Calu3 (cell line): ENCODE data around the gene ADGRL3. TPM values are rescaled to one million over a fixed set of nuclear protein-coding genes. Genes with fewer than 3 reads are reported as not detected.

Experiments
- BruUV-seq: library from RNA; stranded (reverse); fragments of 400-500 nt; replicated peaks from 2 replicates; lab custom pipeline; 2021; lab: Mats Ljungman, UMichigan
- CTCF ChIA-PET: fragments of 300-600 bp; sonication (Branson Sonifier 250); formaldehyde crosslinking; loops from one replicate; lab custom pipeline; 2022; ENCODE audit warnings: antibody characterized with exemption; lab: Charles Lee
- DNase-seq: peaks from one replicate; pipeline ENCODE4 v3.0.0; 2022
- H3K27ac Mint-ChIP-seq: one replicate; pipeline ENCODE4 v1.8.0; 2022; ENCODE audit warnings: mixed read lengths; ENCODE audit not compliant: unreplicated experiment
- H3K27me3 Mint-ChIP-seq: one replicate; pipeline ENCODE4 v1.8.0; 2022; ENCODE audit warnings: mixed read lengths; ENCODE audit not compliant: unreplicated experiment
- H3K36me3 Mint-ChIP-seq: one replicate; pipeline ENCODE4 v1.8.0; 2022; ENCODE audit warnings: mild to moderate bottlenecking, moderate library complexity, mixed read lengths; ENCODE audit not compliant: insufficient read depth, unreplicated experiment
- H3K4me1 Mint-ChIP-seq: one replicate; pipeline ENCODE4 v1.8.0; 2022; ENCODE audit warnings: mild to moderate bottlenecking, low read depth, mixed read lengths; ENCODE audit not compliant: unreplicated experiment
- H3K4me3 Mint-ChIP-seq: one replicate; pipeline ENCODE4 v1.8.0; 2022; ENCODE audit warnings: mild to moderate bottlenecking, low read depth, moderate library complexity, mixed read lengths; ENCODE audit not compliant: unreplicated experiment
- H3K9me3 Mint-ChIP-seq: one replicate; pipeline ENCODE4 v1.8.0; 2022; ENCODE audit warnings: low read depth, mixed read lengths; ENCODE audit not compliant: unreplicated experiment
- intact Hi-C: fragments of 100-400 bp; cut with micrococcal nuclease; formaldehyde crosslinking; loops from one replicate; pipeline ENCODE4 v1.10.0; 2022; ENCODE audit not compliant: unreplicated experiment
- total RNA-seq: library from RNA; stranded (reverse); gene quantifications from 2 replicates; pipeline ENCODE4 v1.2.3, GENCODE V29; 2022
- TF ChIP-seq, protein P1 (sequence below): fragments of 200-600 bp; IDR thresholded peaks from one replicate; pipeline ENCODE4 v1.8.0; 2022; ENCODE audit warnings: antibody characterized with exemption; ENCODE audit not compliant: unreplicated experiment

The ADGRL3 gene
- total RNA-seq, 1 experiment from 2014 or later = 0.66 TPM

DNA sequence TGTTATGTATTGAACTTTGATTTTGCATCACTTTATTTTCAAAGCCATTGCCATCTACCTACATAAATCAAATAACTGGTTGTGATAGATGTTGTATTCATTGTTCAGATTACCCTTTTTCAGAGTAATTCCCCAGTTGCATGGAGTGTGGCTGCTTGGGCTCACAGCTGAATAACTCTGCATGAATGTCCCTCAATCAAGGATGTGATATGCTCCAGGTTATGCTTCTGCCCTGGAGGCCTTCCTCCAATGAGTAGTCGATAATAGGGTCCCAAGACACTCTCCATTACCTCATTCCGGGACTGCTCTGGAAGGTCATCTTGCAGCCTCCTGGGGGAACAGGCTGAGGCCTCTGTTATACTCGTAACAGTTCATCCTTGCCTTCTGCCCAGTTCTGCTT lies 251.8 kb downstream of the ADGRL3 start:
- BruUV-seq = no TSS peak
- Mint-ChIP-seq H3K9me3 (no peaks in the 10 kb centered on the region), H3K27me3 (no peaks in the 10 kb centered on the region), H3K36me3 (no peaks in the 10 kb centered on the region), H3K27ac (no peak overlapping the region), H3K4me3 (no peak overlapping the region), H3K4me1 (peaks cover 15% of the 10 kb centered on the region)
- TF ChIP-seq, protein P1, sequence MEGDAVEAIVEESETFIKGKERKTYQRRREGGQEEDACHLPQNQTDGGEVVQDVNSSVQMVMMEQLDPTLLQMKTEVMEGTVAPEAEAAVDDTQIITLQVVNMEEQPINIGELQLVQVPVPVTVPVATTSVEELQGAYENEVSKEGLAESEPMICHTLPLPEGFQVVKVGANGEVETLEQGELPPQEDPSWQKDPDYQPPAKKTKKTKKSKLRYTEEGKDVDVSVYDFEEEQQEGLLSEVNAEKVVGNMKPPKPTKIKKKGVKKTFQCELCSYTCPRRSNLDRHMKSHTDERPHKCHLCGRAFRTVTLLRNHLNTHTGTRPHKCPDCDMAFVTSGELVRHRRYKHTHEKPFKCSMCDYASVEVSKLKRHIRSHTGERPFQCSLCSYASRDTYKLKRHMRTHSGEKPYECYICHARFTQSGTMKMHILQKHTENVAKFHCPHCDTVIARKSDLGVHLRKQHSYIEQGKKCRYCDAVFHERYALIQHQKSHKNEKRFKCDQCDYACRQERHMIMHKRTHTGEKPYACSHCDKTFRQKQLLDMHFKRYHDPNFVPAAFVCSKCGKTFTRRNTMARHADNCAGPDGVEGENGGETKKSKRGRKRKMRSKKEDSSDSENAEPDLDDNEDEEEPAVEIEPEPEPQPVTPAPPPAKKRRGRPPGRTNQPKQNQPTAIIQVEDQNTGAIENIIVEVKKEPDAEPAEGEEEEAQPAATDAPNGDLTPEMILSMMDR = no peak
- intact Hi-C loops = no loop called here
- no peak for DNase-seq
- CTCF ChIA-PET = no interaction called here

DNA sequence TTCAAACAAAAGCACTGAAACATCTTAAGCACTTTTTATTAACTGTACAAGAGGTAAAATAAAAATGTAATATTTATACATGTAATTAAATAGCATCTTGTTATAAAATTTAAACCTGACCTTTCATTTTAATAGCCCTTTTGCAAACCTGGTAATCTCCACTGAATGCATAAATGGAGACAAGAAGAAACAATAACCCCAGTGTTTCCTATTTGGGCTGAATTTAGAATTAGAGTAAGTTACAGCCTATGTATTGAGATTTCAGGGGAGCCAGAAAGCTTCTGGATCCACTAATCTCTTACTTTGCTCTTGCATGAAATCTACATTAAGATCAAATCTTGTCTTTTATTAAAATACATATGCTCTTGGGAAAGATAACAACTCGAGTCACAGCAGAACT lies 261.8 kb downstream of the ADGRL3 start:
- Mint-ChIP-seq H3K4me3 (no peak overlapping the region), H3K27me3 (no peaks in the 10 kb centered on the region), H3K36me3 (no peaks in the 10 kb centered on the region), H3K27ac (peak overlapping the region; percentile 76), H3K4me1 (peaks cover 17% of the 10 kb centered on the region), H3K9me3 (no peaks in the 10 kb centered on the region)
- BruUV-seq = no TSS peak
- CTCF ChIA-PET = interaction anchor here (1.2 kb wide), 1 partner anchor 33 kb away, joined by 4 read pairs; no protein-coding TSS in a partner anchor
- intact Hi-C loops = no loop called here
- DNase-seq = no peak
- TF ChIP-seq, protein P1 = no peak

DNA sequence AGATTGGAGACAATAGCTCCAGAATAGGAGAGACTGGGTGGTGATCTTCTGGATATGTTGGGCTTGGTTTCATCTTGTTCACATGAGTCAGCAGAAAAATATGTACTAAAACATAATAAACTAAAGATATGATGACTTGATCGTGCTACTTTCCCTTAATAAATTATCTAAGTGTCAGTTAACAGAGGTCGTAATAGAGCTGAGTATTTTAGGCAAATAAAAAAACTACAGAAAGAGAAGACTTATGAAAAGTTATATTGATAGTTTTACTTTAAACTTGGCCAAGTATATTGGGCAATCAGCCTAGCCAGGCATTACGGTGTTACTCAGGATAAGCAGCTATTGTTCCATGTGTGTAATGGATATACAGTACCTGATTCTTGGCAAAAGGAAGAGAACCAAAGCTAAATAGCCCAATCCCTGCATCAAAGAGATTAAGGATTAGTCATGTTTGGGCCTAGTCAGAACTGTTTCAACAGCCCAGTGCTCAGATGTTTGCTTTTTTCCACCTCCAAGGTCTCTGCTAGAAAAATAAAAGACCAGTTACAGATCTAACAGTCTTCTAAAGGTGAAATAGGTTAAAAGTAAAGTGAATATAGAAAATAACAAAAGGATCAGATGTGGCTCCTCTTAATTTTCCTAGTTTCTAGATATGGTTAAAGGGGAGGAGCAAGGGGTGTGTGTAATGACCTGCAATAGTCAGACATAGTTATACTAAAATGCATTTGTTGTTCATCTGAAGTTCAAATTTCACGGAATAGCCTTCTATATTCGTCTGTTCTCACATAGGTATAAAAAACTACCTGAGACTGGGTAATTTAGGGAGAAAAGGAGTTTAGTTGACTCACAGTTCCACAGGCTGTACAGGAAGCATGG lies 262.6 kb downstream of the ADGRL3 start:
- DNase-seq = peak; percentile 6
- CTCF ChIA-PET = interaction anchor here (0.8 to 1.2 kb wide), 2 partner anchors 34 to 40 kb away, joined by 4 read pairs; no protein-coding TSS in a partner anchor

DNA sequence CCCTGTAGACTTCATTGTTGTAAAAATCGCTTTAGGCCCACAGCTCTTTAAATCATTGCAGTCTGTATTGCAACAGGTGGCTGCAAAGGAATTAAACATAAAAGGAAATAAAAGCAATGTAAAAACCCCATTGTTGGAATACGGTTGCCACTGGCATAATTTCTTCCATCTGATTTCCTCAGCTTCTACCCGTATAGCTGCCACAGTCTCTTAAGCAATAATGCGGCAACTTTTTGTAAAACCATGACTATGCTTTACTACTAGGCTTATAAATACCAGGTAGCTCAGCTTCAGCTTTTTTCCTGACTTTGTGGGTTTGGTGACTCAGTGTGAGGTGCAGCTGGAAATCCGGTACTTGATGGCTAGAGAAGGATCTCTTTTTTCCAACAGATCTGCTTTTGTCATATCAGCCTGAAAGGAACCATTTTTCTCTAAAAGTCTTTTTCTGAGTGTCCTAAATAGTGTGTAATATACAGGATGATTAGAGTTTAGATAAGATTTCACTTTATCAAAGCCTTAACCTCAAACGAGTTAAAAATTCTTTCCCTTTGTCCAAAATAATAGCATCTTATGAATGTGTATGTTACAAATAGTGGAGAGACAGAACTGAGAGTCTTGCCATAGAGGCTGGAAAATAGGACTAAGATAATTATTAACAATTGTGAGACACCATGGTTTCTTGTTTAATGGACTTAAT lies 268.0 kb downstream of the ADGRL3 start:
- peak; percentile 52 for DNase-seq
- CTCF ChIA-PET = no interaction called here
- TF ChIP-seq, protein P1 = no peak
- no TSS peak for BruUV-seq
- Mint-ChIP-seq H3K4me3 (peak overlapping the region; percentile 30), H3K36me3 (no peaks in the 10 kb centered on the region), H3K27ac (peak overlapping the region; percentile 79), H3K4me1 (peaks cover 13% of the 10 kb centered on the region), H3K27me3 (no peaks in the 10 kb centered on the region), H3K9me3 (no peaks in the 10 kb centered on the region)
- intact Hi-C loops = no loop called here

More for the DNA sequence above, 262.6 kb downstream of the ADGRL3 start:
- no peaks in the 10 kb centered on the region for H3K36me3 Mint-ChIP-seq
- peak overlapping the region; percentile 76 for H3K27ac Mint-ChIP-seq
- TF ChIP-seq, protein P1 = no peak
- intact Hi-C loops = no loop called here
- H3K4me1 Mint-ChIP-seq = peaks cover 17% of the 10 kb centered on the region
- no peak overlapping the region for H3K4me3 Mint-ChIP-seq
- H3K9me3 Mint-ChIP-seq = no peaks in the 10 kb centered on the region
- no peaks in the 10 kb centered on the region for H3K27me3 Mint-ChIP-seq
- no TSS peak for BruUV-seq
